Measurements from ENCODE around the gene MTHFS.

- TF ChIP-seq FOXP2 (optimal IDR thresholded peaks at IDR 0.05; ENCODE audit: borderline replicate concordance, extremely low read depth, extremely low read length, insufficient read depth) (no peak), SIN3A (IDR thresholded peaks at IDR 0.05; ENCODE audit: borderline replicate concordance, insufficient read depth, low read length) (no peak), TAF1 (IDR thresholded peaks at IDR 0.05; ENCODE audit: borderline replicate concordance, insufficient read depth, low read length) (no peak), POLR2AphosphoS5 (IDR thresholded peaks at IDR 0.05; ENCODE audit: low read depth, low read length) (no peak), REST (IDR thresholded peaks at IDR 0.05; ENCODE audit: insufficient read depth in 1 of 2, low read depth in 2 of 2, low read length in 2 of 2) (no peak)
These were observed 34.6 kb downstream of the MTHFS start for GRCh38 chr15:79862191-79862590.
